ENCODE measurements around the gene STK39. TPM values are rescaled to one million over a fixed set of nuclear protein-coding genes. Genes with fewer than 3 reads are reported as not detected.

The STK39 gene
- total and polyA plus RNA-seq, 9 of the 15 experiments (the other 6 are each of a cell fraction or from before 2014, with no cell fraction given), result 0.19 to 0.76 (median 0.51) TPM

- TF ChIP-seq ZNF592 (IDR thresholded peaks at IDR 0.05) (peak; percentile 36; the same call in 1 of the 2 replicates), GABPB1 (CRISPR knock-in tag; IDR thresholded peaks at IDR 0.05) (no peak), PKNOX1 (IDR thresholded peaks at IDR 0.05) (peak; percentile 78), BCLAF1 (IDR thresholded peaks at IDR 0.05; ENCODE audit: borderline replicate concordance in 1 of 2, control insufficient read depth in 1 of 2, low read depth in 2 of 2, low read length in 1 of 2) (no peak), NEUROD1 (IDR thresholded peaks at IDR 0.05; ENCODE audit: borderline replicate concordance, low read depth, low read length, partially characterized antibody) (no peak), UBTF (IDR thresholded peaks at IDR 0.05; ENCODE audit: borderline replicate concordance in 1 of 2, low read depth in 2 of 2, low read length in 2 of 2) (no peak), MAZ (CRISPR knock-in tag; conservative IDR thresholded peaks at IDR 0.05 in 1 of 2, IDR thresholded peaks at IDR 0.05 in 1 of 2) (0 out of 4 replicates have a peak, but pooled peaks of 1 of the 2 experiments have one; percentile 16), EZH2 (IDR thresholded peaks at IDR 0.05; ENCODE audit: borderline replicate concordance, low read depth, low read length) (no peak), EGR1 (conservative IDR thresholded peaks at IDR 0.05) (peak; percentile 70), PCBP1 (IDR thresholded peaks at IDR 0.05; ENCODE audit: low read depth, low read length, poor library complexity, severe bottlenecking) (no peak)
- TF ChIP-seq, protein P1, sequence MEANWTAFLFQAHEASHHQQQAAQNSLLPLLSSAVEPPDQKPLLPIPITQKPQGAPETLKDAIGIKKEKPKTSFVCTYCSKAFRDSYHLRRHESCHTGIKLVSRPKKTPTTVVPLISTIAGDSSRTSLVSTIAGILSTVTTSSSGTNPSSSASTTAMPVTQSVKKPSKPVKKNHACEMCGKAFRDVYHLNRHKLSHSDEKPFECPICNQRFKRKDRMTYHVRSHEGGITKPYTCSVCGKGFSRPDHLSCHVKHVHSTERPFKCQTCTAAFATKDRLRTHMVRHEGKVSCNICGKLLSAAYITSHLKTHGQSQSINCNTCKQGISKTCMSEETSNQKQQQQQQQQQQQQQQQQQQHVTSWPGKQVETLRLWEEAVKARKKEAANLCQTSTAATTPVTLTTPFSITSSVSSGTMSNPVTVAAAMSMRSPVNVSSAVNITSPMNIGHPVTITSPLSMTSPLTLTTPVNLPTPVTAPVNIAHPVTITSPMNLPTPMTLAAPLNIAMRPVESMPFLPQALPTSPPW (CRISPR knock-in tag; IDR thresholded peaks at IDR 0.05), result peak; percentile 79
Measured at GRCh38 chr2:167955264-167955906, 292.0 kb downstream of the STK39 start (continued).

All from K562 (cell line).